HG03039 (cell line): Measurements from ENCODE around the gene GRIN2A.

Experiments used
- ATAC-seq: cut with Tn5 transposase; IDR thresholded peaks from one replicate; pipeline ENCODE4 v1.9.1; 2021; ENCODE audit warnings: mild to moderate bottlenecking, moderate library complexity; ENCODE audit not compliant: unreplicated experiment

GRIN2A gene

DNA sequence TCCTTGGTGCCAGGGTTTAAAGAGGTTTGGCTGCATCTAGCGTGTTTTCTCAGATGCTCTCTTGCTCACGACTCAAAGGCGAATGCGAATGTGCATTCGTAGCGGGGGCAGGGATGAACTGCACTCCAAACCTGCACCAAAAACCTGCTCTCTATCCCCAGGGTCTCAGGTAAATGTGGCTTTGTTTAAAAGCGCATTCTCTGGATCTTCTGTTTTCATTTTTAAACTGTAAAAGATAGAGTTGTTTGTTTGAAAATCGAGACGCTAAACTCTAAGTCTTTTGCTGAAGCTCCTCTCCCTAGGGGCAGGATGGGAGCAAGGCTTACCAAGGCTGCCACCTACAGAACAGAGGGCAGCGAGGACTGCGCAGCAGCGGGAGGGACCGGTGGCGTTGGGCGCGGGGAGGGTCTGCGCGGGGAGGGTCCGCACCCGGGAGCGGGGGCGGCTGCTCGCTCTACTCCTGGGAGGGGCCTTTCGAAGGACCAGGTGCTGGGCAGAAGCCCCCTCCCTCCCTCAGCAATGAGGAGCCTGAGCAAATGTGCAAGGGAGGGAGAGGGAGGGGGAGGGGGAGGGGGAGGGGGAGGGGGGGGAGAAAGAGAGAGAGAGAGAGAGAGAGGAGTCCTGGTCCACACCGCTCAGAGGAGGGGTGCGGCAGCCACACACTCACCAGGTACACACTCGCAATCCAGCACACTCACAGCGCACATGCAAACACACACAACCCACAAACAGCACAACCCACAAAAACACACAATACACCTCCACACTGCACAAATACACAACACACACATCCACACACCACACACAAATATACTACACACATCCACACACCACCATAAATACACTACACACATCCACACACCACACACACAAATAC, 142.8 kb downstream of the GRIN2A start:
- no peak for ATAC-seq

DNA sequence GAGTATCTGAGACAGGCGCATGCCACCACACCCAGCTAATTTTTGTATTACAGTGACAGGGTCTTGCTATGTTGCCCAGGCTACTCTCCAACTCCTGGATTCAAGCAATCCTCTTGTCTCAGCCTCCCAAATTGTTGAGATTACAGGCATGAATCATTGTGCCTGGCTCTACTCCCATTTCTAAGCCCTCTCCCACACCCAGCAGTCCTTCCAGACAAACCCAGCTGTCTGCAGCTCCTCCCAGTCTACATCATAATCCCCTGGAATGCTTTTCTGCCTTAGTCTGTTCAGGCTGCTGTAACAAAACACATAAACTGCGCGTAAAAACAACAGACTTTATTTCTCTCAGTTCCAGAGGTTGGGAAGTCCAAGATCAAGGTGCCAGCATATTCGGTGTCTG, 144.5 kb downstream of the GRIN2A start:
- ATAC-seq: no peak

DNA sequence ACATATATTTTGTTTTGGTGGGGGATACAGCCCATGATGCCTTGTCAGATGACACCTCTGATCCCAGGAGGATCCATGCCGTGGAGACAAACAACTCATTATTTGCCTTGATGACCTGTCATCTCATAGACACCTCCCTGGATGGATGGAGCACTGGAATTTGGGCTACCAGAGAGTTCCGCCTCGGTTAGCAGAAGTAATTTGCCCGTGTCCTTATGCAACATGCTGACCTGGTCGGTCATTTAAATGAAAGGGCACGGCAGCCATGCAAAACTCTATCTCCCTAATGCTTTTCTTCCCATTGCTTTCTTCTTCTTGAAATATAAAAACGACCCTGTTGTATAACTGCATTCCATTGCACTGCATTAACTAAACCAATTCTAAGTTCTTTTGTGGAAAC, 145.3 kb downstream of the GRIN2A start:
- no peak for ATAC-seq

DNA sequence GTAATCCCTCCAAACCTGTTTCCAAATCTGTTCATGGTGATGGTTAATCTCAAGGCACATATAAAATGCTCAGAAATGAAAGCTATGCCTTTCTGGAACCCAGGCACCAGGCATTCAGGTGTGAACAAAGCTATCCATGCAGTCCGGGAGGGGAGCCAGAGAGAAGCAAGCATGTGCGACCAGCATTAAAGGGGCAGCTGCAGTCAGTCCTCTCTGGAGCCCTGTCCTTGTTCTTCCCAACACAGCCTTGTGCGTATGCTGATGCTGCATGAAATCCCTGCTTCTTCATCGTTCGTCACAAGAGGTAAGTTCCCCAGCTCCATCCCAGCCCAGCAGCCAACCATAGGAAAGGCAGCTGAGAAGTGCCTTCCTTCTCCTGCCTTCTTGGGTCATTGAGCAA, 148.7 kb downstream of the GRIN2A start:
- no peak for ATAC-seq

DNA sequence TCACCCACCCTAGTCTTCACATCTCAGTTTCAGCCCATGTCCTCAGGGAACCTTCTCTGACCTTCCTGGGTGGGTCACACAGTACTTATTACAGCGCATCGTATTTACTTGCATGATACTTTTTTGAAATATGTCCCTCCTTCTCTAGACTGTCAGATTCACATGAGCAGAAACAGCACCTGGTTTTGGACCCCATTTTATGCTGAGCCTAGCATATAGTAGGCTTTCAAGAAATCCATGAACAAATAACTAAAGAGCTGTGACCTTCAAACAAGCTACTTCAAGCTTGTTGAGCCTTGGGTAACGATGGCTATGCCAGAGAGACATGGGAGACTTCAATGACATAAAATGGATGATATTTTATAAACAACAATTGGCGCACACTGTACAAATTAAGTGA, 150.3 kb downstream of the GRIN2A start:
- ATAC-seq: no peak

DNA sequence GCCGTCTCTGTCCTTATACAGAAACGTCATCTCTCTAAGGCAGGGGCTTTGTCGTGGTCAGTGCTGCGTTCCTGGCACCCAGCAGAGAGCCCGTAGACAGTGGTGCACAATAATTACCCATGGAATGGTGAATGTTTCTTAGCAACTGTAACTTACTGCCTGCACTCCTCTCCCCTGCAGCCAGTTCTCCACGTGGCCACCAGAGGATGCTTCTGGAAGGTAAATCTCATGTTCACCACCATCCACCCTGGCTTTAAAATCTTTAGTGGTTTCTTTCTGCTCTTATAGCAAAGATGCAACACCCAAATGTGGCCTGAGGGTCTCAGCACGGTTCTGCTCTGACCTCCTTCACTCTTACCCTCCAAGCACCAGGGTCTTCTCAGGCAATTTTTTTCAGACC, 150.8 kb downstream of the GRIN2A start:
- no peak for ATAC-seq

DNA sequence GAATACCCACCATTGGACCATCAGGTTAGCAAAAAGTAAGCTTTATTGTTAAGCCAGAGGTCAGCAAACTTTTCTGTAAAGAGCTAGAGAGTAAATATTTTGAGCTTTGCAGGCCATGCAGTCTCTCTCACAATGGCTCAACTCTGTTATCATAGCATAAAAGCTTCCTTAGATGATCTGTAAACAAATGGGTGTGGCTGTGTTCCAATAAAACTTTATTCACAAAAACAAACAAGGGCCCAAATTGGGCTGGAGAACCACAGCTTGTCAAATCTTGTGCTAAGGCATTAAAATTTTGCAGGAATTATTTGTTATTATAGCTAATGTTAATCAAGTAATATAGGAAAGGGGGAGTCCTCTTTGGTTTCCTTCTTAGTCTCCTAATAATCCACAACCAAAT, 153.6 kb downstream of the GRIN2A start:
- ATAC-seq: no peak

DNA sequence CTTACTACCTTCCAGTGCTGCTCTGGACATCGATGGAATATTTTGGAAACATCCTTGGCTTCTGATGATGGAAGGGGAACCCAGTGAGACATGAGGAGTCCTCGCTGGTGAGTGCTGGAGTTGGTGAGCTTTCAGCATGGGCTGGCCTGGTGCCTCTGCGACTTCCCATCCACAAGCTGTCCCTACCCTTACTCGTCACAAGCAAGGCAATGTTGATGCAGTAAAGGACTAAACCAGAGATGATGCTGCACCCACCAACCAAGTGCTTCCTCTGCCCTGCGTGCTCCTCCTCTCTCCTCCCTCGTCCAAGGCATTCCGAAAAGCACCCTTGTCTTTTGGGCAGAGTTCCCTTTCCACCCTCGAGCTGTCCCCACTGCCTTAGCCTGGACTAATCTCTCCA, 154.7 kb downstream of the GRIN2A start:
- no peak for ATAC-seq

DNA sequence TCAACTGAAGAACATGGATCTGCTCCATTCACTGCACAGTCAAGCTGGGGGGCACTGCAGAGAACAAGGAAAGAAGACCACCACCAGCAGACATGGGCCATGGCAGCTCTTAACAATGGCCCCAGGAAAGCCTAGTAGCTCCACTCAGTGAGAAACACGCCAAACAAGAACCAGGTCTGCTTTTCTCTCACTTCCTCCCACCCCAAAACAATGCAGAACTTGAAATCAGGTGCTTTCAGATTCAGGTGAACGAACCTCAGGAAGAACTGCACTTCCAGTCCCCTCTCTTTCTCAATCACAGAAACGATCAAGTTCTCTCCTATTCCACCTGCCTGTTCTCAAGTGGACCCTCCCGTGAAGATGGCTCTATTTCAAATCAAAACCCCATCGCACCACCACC, 155.6 kb downstream of the GRIN2A start:
- no peak for ATAC-seq

DNA sequence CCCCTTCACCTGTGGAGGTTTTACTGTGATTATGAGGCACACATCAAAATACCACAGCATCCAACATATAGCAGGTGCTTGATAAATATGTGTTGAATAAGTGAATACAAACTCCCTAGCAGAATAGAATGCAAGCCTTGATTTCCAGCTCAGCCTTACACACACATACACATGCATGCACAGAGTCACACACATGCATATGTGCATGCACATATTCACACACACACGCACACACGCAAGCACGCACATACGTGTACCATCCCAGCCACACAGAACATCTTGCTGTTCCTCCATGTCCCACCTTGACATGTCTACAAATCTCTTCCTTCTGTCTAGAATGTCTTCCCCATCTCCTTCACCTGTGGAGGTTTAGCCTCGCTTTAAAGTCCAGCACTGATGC, 160.1 kb downstream of the GRIN2A start:
- no peak for ATAC-seq

DNA sequence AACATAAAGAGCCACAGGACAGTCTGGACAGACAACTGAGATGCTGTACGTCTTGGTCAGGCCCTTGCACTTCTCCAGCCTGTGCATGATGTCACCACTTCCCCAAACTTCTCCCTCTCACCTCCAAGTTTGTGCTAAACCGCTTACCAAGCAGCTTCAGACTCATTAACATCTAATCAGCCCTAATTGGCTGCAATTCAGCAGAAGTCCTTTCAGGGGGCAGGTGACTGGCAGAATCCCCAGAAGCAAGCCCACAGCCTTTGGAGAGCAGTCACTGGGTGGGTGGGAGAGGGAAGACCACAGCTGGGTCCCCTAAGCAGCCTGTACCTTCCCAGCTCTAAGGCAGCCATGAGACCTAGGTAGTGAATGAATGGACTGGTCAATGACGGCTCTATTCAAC, 161.4 kb downstream of the GRIN2A start:
- no peak for ATAC-seq

DNA sequence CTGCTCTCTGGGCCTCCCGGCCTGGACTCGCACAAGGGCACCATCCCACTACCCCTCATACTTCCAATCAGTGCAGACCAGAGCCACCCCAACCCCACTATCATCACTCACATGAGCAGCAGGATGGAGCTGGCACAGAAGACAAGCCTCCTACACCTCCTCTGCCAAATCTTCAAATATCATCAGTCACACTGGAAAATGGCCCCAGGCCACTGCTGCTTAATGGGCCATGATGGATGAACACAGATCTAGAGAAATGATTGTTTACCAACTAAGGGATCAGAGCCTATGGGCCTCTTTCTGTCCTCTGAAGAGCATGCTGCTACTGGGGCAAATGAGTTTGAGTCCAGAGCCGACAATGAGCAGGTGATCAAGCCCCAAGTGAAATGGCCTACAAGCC, 165.5 kb downstream of the GRIN2A start:
- ATAC-seq: no peak

DNA sequence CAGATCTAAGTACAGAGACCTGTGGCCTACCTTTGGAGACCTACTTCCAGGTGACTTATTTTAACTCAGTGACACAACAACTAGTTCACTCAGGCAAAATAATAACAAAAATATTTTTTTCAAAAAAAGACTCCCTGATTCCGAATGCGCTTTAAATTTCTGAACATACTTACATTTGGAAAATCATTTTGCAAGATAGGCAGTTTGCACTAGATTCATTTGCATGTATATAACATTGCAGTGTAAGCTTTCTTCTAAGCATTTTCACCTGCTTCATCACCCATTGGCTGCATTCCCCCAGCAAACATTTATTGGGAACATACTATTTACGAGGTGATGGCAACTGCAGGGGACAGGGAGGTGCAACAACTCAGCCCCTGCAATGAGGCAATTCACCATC, 166.8 kb downstream of the GRIN2A start:
- no peak for ATAC-seq

DNA sequence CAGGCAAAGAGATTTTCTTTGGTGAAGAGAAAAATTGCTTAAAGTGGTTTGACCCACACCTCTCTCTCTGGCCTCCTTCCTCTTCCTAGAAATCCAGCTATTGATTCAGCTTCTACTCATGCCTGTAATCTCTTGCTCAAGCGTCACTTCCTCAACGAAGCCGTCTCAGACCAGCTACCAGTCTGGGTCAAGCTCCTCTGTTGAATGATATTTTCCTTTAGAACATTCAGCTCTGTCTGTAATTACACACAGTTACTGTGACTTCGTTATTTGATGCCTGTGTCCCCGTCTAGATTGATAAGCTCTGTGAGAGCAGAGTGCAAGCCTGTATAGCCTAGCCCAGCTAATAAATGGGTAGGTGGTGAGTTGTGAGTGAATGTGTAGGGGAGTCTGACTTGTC, 168.5 kb downstream of the GRIN2A start:
- no peak for ATAC-seq

DNA sequence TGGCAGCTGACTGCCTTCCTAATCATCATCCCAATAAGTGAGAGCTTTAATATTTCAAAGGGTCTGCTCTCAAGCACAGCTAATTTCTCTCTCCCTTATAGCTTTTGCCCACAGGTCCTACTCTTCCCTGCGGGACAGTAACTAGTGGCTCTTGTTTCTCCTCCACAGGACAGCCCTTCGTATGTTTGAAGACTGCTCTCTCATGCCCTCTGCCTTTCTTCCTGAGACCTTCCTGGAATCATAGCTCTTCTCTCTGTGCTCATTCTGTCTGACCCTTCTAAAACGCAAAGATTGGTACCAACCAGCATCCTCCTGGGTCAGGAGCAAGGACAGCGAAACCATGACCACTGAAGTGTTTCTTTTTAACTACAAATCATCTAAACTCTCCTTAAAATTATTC, 168.9 kb downstream of the GRIN2A start:
- no peak for ATAC-seq

DNA sequence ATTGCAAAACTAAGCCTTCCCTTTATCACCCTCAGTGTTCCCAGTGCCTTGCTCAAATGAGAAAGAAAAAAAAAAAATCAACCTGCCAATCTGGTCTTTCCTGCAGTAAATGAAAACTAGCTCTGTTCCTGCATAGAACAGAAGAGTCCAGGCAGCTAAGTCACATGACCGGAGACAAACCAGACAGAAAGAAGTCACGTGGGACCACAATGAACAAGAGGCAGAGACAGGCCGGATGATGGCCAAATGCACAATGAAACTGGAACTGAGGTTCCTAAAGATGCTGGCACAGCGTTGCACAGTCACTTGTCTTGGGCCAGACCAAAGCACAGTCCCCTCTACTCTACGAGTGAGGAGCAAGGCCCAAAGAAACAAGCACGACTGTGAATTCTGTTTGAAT, 172.5 kb downstream of the GRIN2A start:
- ATAC-seq: no peak

DNA sequence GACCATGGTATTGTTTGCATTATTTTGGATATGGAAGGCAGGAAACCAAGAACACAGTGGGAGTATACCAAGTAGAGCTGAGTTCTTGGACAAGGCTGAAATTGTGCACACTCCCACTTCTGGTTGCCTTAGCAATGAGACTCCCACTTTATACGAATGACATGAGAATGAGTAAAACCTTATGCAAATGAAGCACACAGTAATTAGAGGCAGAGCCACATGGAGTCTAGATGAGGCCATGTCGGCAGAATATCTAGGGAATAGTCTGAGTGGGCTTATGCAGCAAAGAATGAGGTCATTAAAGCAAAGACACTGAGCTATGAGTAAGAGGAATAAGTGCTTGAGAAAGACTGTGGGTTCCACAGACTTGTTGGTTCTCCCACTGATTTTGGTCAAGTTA, 178.7 kb downstream of the GRIN2A start:
- no peak for ATAC-seq

DNA sequence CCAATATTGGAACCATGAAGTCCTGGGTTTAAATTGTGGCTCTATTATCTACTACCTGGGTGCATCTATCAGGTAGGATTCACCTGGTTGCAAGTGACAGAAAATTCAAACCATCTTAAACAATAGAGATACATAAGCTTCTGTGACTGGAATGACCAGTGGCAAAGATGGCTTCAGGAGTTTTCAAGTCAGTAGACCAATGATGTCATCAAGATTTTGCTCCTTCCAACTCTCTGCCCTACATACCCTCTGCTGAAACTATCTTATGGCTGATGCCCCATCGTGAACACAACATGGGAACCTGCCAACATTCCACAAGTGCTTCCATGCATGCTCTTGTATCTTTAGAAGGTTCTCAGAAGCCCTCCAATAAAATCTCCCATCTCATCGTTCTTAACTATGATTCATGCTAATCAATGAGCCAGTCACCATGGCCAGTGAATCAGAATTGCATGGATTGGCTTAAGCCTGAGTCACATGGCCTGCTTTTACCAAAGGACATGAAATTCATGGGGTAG, 180.9 kb downstream of the GRIN2A start:
- no peak for ATAC-seq

DNA sequence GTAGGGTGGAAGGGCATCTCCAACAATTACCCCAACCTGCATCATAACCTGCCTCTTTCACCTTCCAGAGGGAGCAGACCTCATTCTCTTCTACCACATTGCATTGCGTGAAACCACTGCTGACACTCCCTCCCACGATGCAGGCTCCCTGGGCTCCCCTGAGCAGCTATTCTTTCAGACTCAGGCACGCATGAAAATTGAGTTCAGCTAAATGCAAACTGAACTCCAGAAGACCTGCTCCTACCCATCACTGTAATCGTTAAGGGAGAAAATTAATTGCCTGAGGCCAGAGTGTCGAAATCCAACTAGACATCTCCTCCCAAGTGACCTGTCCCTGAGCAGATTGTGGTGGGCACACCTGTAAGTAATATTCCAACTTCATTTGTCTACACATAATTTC, 186.0 kb downstream of the GRIN2A start:
- no peak for ATAC-seq

DNA sequence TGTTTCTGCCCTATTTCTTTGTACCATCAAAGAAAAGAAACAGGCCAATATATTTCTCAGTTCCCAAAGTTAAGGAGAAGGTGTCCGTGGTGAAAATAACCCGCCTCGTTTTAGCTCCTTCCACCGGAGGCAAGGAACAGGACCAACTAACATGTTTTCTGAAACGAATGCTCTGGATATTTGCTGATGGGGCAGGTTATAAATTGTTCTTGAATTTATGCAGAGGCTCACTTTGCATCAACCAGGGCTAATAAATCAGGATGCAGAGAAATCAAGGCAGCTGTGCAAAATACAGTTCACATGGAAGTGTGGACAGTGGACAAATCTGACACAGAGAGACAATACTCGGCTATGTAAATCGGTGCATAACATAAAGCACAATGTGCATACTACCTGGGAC, 189.8 kb downstream of the GRIN2A start:
- ATAC-seq: no peak

DNA sequence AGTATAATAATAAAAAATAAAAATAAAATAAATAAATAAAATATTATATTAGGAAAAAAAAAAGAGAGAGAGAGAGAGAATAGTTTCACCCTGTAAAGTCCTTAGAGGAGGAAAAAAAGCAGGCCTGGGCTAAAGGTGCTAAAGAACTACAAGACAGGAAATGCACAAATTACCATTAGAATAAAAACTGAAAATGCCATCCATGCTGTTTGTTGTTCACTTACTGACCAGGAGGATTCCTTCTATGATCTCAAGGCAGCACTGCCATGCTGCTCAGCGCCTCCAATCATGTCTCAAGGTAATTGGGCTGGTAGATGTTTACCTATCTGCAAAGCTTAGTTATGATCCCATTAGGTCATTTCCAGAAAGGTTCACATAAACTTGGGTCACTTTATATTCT, 201.2 kb downstream of the GRIN2A start:
- ATAC-seq: no peak

DNA sequence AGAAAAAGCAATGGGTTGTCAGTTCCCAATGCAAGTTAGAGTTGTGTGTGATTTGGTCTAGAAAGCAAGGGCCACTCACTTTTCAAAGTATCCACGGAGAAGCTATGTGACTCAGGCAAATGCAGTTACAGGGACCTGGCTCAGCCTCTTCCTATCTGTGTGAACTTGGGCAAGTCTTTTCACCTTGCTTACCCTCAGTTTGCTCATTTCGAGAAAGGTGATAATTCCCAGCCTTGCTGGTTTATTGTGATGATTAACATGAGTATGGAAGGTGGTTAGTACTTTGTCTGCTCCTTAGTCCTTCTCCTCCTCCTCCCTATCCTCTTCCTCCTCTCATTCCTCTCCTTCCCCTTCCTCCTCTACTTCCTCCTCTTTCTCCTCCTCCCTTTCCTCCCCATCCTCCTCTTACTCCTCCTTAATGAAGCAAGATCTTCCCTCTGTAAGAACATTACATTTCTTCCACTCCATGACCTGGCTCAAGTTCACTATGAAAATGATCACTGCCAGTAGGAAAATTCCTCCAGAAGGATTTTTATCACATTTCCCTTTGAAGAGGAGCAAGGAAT, 204.0 kb downstream of the GRIN2A start:
- no peak for ATAC-seq
